ENCODE data around the gene JMJD1C. TPM values are rescaled to one million over a fixed set of nuclear protein-coding genes. Genes with fewer than 3 reads are reported as not detected.
"Not testable (repeated sequence)": the region's sequence is repeated elsewhere in the genome, so short reads cannot be mapped to it uniquely, and the experiment has no call there.

Gene JMJD1C
- total RNA-seq, 2 donors from 2014 or later: 91.8 to 103 TPM

GRCh38 chr10:63498665-63499064 is 32.9 kb upstream of the JMJD1C start:
- H3K27ac ChIP-seq: no peak overlapping the region
- ATAC-seq (no peak), DNase-seq (no peak)
- H3K9me3 ChIP-seq: no peaks in the 10 kb centered on the region
- H3K36me3 ChIP-seq (replicated peaks in 1 of 2; ENCODE audit: insufficient read depth in 1 of 2, low read depth in 2 of 2): no peaks in the 10 kb centered on the region
- intact Hi-C loops (cut with DNase I): no loop called here
- no peak overlapping the region for H3K4me3 ChIP-seq
- H3K4me1 ChIP-seq: no peaks in the 10 kb centered on the region
- WGBS, 2 donors: 66 to 75% methylated on average over 1 of the region's 1 CpG
- TF ChIP-seq CTCF (IDR thresholded peaks at IDR 0.05) (no peak), POLR2A (IDR thresholded peaks at IDR 0.05) (no peak)
- no peaks in the 10 kb centered on the region for H3K27me3 ChIP-seq

GRCh38 chr10:63497321-63497720 is 31.5 kb upstream of the JMJD1C start:
- WGBS, 2 donors: 82 to 92% methylated on average over 1 of the region's 1 CpG
- TF ChIP-seq POLR2A (IDR thresholded peaks at IDR 0.05): no peak
- TF ChIP-seq CTCF (IDR thresholded peaks at IDR 0.05): no peak
- intact Hi-C loops (cut with DNase I): no loop called here
- H3K9me3 ChIP-seq: no peaks in the 10 kb centered on the region
- no peak overlapping the region for H3K27ac ChIP-seq
- DNase-seq: no peak
- ATAC-seq: no peak
- peaks cover under 1% of the 10 kb centered on the region for H3K4me1 ChIP-seq
- no peaks in the 10 kb centered on the region for H3K27me3 ChIP-seq
- no peak overlapping the region for H3K4me3 ChIP-seq
- H3K36me3 ChIP-seq (replicated peaks in 1 of 2; ENCODE audit: insufficient read depth in 1 of 2, low read depth in 2 of 2): no peaks in the 10 kb centered on the region

- Histone ChIP-seq H3K4me1 (peaks cover 8% of the 10 kb centered on the region), H3K36me3 (replicated peaks in 1 of 2; ENCODE audit: insufficient read depth in 1 of 2, low read depth in 2 of 2) (no peaks in the 10 kb centered on the region), H3K27me3 (no peaks in the 10 kb centered on the region), H3K27ac (no peak overlapping the region), H3K4me3 (no peak overlapping the region), H3K9me3 (no peaks in the 10 kb centered on the region)
- DNase-seq (no peak), ATAC-seq (no peak)
- intact Hi-C loops (cut with DNase I): no loop called here
- 83 to 84% methylated on average over 1 of the region's 1 CpG for WGBS, 2 donors
- no peak for TF ChIP-seq POLR2A (IDR thresholded peaks at IDR 0.05)
- TF ChIP-seq CTCF (IDR thresholded peaks at IDR 0.05): no peak
Measured at GRCh38 chr10:63496561-63496960, 30.8 kb upstream of the JMJD1C start.

GRCh38 chr10:63494951-63495350 is 29.2 kb upstream of the JMJD1C start:
- H3K36me3 ChIP-seq (replicated peaks in 1 of 2; ENCODE audit: insufficient read depth in 1 of 2, low read depth in 2 of 2): no peaks in the 10 kb centered on the region
- H3K4me1 ChIP-seq: peaks cover 11% of the 10 kb centered on the region
- TF ChIP-seq CTCF (IDR thresholded peaks at IDR 0.05) (no peak), POLR2A (IDR thresholded peaks at IDR 0.05) (no peak)
- no peak overlapping the region for H3K27ac ChIP-seq
- no peaks in the 10 kb centered on the region for H3K9me3 ChIP-seq
- DNase-seq: no peak
- 92 to 96% methylated on average over 2 of the region's 2 CpGs for WGBS, 2 donors
- intact Hi-C loops (cut with DNase I): no loop called here
- ATAC-seq: no peak
- H3K4me3 ChIP-seq: no peak overlapping the region
- no peaks in the 10 kb centered on the region for H3K27me3 ChIP-seq

GRCh38 chr10:63493004-63493403 is 27.2 kb upstream of the JMJD1C start:
- Histone ChIP-seq H3K36me3 (replicated peaks in 1 of 2; ENCODE audit: insufficient read depth in 1 of 2, low read depth in 2 of 2) (no peaks in the 10 kb centered on the region), H3K27me3 (no peaks in the 10 kb centered on the region), H3K4me3 (no peak overlapping the region), H3K27ac (no peak overlapping the region), H3K9me3 (no peaks in the 10 kb centered on the region), H3K4me1 (peaks cover 11% of the 10 kb centered on the region)
- intact Hi-C loops (cut with DNase I): no loop called here
- WGBS, 2 donors: 84 to 94% methylated on average over 4 of the region's 4 CpGs
- no peak for ATAC-seq
- DNase-seq: no peak
- TF ChIP-seq CTCF (IDR thresholded peaks at IDR 0.05): no peak
- TF ChIP-seq POLR2A (IDR thresholded peaks at IDR 0.05): no peak

GRCh38 chr10:63492317-63492690 is 26.5 kb upstream of the JMJD1C start:
- H3K27me3 ChIP-seq; ATAC-seq; H3K9me3 ChIP-seq; intact Hi-C loops (cut with DNase I); H3K27ac ChIP-seq; H3K36me3 ChIP-seq (replicated peaks in 1 of 2; ENCODE audit: insufficient read depth in 1 of 2, low read depth in 2 of 2); H3K4me3 ChIP-seq; DNase-seq: not testable (repeated sequence)
- WGBS, 2 donors: 90 to 92% methylated on average over 6 of the region's 6 CpGs
- peaks cover 14% of the 10 kb centered on the region for H3K4me1 ChIP-seq
